Measurements from ENCODE around the gene SETD5. TPM values are rescaled to one million over a fixed set of nuclear protein-coding genes. Genes with fewer than 3 reads are reported as not detected.

SETD5 gene
- total and polyA plus RNA-seq, 2 donors (not counting 1 experiment from before 2014, with no cell fraction given): 64.2 to 201 TPM

DNA sequence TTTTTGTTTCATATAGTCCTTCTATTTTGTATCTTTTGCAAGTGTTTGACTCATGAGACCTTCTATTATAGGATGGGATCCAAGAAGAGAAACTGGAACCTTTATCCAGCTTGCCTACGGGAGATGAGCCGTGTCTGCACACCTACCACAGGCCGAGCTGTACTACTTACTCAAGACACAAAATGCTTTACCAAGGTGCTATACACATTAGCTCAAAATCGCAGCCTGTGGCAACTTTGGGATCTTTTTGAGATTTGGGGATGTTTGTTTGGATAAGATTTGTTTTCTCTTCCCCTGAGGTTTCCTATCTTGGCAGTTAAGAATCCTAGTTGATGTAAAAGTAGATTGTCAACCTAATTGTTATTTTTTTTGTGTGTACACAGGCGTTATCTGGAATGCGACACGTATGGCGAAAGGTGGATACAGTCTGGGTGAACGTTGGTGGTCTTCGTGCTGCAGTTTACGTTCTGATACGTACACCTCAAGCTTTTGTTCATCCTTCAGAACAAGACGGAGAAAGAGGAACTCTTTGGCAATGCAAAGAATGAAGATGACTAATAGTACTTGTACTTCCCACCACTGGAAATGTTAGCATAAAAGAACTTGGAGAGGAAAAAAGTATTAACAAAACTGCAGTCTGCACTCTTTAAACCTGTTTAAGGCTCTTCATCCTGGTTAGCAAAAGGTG lies 13.1 kb upstream of the SETD5 start:
- 90% methylated on average over 2 of the region's 13 CpGs for WGBS (ENCODE audit: insufficient coverage)
- Mint-ChIP-seq H3K9me3 (ENCODE audit: insufficient read depth) (no peaks in the 10 kb centered on the region), H3K4me3 (no peak overlapping the region), H3K4me1 (peaks cover 9% of the 10 kb centered on the region), H3K27ac (no peak overlapping the region), H3K27me3 (no peaks in the 10 kb centered on the region)
- ATAC-seq (ENCODE audit: low read depth): no peak
- ChIA-PET POLR2A (interaction anchor here (2.1 kb wide), 1 partner anchor 12 kb away, joined by 9 read pairs; no protein-coding TSS in a partner anchor), CTCF (interaction anchor here (1.0 kb wide), 1 partner anchor 31 kb away, joined by 4 read pairs; no protein-coding TSS in a partner anchor)
- no peak for TF ChIP-seq EZH2 (IDR thresholded peaks at IDR 0.05; ENCODE audit: borderline replicate concordance, insufficient read depth, low read depth, low read length, poor library complexity, severe bottlenecking)
- TF ChIP-seq, protein P1, sequence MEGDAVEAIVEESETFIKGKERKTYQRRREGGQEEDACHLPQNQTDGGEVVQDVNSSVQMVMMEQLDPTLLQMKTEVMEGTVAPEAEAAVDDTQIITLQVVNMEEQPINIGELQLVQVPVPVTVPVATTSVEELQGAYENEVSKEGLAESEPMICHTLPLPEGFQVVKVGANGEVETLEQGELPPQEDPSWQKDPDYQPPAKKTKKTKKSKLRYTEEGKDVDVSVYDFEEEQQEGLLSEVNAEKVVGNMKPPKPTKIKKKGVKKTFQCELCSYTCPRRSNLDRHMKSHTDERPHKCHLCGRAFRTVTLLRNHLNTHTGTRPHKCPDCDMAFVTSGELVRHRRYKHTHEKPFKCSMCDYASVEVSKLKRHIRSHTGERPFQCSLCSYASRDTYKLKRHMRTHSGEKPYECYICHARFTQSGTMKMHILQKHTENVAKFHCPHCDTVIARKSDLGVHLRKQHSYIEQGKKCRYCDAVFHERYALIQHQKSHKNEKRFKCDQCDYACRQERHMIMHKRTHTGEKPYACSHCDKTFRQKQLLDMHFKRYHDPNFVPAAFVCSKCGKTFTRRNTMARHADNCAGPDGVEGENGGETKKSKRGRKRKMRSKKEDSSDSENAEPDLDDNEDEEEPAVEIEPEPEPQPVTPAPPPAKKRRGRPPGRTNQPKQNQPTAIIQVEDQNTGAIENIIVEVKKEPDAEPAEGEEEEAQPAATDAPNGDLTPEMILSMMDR (IDR thresholded peaks at IDR 0.05): no peak
- H3K9ac ChIP-seq (ENCODE audit: low read length): no peak overlapping the region
- H4K20me1 ChIP-seq (ENCODE audit: control insufficient read depth, insufficient read depth, low read length, poor library complexity, severe bottlenecking): no peaks in the 10 kb centered on the region
- no peak overlapping the region for H2AFZ ChIP-seq (ENCODE audit: insufficient read depth, low read depth, low read length, poor library complexity, severe bottlenecking)
- no peaks in the 10 kb centered on the region for H3K9me3 ChIP-seq (ENCODE audit: control extremely low read depth in 1 of 3, control insufficient read depth in 2 of 3, insufficient read depth in 1 of 3, low read length in 2 of 3)
- H3K79me2 ChIP-seq (ENCODE audit: control insufficient read depth, insufficient read depth, low read length): peaks cover 49% of the 10 kb centered on the region
- H3K27me3 ChIP-seq (replicated peaks in 1 of 4; ENCODE audit: control extremely low read depth in 1 of 4, control insufficient read depth in 3 of 4, insufficient read depth in 4 of 4, low read length in 3 of 4): no peaks in the 10 kb centered on the region
- H3K4me3 ChIP-seq (ENCODE audit: control extremely low read depth in 1 of 5, extremely low read depth in 1 of 5, insufficient read depth in 1 of 5, low read depth in 2 of 5, low read length in 4 of 5): no peak overlapping the region
- intact Hi-C loops (cut with micrococcal nuclease): no loop called here
- no peak overlapping the region for H3K4me2 ChIP-seq (replicated peaks; ENCODE audit: low read depth, low read length, poor library complexity, severe bottlenecking)
- H3K36me3 ChIP-seq (replicated peaks in 1 of 2; ENCODE audit: control extremely low read depth in 1 of 2, control insufficient read depth in 1 of 2, extremely low read depth in 1 of 2, insufficient read depth in 2 of 2, low read length in 1 of 2): peaks cover 23 to 71% of the 10 kb centered on the region in 2 experiments
- no peak for DNase-seq
- no peaks in the 10 kb centered on the region for H3K4me1 ChIP-seq (ENCODE audit: control insufficient read depth in 2 of 2, insufficient read depth in 2 of 2, low read length in 2 of 2)
- peak overlapping the region in 1 of 2 donors; percentile 48 for H3K27ac ChIP-seq (ENCODE audit: low read length in 2 of 2)

Data from B cell (primary cell).